Head of caudate nucleus (tissue), 42 donors: ENCODE measurements around the gene NACAD.

Experiments
- DNase-seq, 42 donors: peaks; one replicate each; pipeline versions ENCODE4 v3.0.0 to v3.0.0-alpha.2; 2020 to 2021; ENCODE audit warnings: mixed read lengths in 7 of 42
- intact Hi-C: fragments of 100-400 bp; cut with DNase I; formaldehyde crosslinking; loops from one replicate; pipeline ENCODE4 v1.15.0; 2022

Gene NACAD

DNA sequence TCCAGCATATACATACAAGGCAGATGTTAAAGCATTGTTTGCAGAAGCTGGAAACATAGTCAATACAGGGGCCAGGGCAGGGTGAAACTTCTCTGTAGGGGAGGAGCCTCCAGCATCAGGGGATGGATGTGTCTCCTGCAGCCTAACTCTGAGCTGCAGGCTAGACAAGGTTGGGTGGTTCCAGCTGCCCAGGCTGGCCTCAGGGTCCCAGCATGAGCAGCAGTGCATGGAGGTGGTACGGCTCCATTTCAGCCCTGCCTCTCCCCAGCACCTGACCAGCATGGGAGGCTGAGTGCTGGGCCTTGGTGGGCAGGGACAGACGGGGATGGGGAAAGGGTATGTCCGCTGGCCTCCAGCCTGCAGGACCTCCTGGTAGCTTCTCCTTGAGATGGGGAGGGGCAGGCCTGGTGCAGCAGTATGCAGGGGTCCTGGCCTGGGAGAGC is 30.1 kb upstream of the NACAD start:
- intact Hi-C loops = loop anchor here (10.0 kb wide), 1 partner anchor 514 kb away; the partner anchor contains the start of gene OGDH
- DNase-seq = peak in 1 of 42 donors; percentile 14

DNA sequence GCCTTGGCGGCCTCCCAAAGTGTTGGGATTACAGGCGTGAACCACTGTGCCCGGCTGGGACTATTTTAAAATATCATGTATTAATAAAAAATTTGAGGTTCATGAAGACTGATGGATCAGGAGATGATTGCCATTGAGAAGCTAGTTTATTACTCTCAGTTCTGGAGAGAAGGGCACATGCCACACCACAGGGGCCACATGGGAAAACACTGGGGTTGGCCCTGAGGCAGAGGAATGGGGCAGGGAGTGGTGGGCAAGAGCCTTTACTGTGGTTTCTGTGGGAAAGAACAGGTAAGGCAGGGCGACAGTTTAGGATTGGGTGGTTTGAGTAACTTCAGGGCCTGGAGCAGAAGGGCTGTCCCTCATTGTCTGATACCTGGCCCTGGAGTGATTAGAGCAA is 29.5 kb upstream of the NACAD start:
- peak in 1 of 42 donors; percentile 14 for DNase-seq
- intact Hi-C loops = loop anchor here (10.0 kb wide), 1 partner anchor 513 kb away; the partner anchor contains the start of gene OGDH

DNA sequence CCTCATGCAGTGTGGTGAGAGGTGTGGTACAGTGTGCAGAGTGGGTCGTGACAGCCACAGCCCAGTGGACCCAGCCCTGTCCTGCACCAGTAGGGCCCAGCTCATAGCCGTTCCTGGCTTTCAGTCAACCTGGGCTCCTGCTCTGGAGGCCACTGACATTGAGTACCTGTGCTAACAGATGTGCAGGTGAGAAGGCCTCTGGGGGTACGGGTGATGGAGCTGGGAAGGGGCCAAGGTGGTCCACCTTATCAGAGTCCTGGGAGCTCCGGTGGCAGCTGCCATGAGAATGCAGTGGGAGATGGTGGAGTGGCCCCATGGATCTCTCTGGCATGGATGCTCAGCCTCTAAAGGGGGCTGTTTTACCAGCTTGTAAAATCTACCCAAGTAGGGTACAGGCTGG is 28.8 kb upstream of the NACAD start:
- intact Hi-C loops = loop anchor here (10.0 kb wide), 1 partner anchor 513 kb away; the partner anchor contains the start of gene OGDH

DNA sequence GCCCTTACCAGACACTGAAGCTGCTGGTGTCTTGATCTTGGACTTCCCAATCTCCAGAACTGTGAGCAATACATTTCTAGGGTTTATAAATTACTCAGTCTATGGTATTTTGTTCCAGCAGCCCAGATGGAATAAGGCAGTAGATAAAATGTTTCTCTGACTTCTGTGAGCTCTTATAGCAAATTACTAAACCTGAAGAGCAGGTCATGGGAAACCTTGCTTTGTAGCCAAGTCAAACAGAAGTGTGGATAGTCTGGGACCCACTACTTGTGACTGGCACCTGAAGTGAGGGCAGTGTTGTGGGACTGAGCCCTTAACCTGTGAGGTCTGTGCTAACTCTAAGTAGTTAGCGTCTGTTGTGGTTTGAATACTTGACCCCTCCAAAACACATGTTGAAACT is 27.3 kb upstream of the NACAD start:
- intact Hi-C loops = loop anchor here (10.0 kb wide), 1 partner anchor 511 kb away; the partner anchor contains the start of gene OGDH
- no peak for DNase-seq

More for the DNA sequence above, 28.8 kb upstream of the NACAD start:
- DNase-seq = peak in 1 of 42 donors; percentile 11

DNA sequence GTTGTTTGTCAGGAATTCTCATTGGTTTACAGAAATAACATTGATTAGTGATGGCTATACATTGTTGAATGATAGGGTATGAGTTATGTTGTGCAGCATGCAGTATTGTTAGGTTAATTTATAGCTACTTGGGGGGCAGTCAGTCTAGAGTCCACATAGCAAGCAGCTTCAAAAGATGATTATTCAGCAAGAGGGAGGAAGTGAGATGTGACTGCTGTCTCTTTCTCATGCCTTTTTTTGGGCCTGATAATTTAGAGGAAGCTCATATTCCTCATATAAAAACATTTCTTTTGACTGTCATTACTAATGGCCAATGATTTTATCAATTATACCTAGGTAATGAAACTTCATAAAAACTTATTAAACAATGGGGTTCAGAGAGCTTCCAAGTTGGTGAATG is 26.2 kb upstream of the NACAD start:
- intact Hi-C loops = loop anchor here (5.0 to 10.0 kb wide), 2 partner anchors 113 to 510 kb away; partner anchors contain the start of genes CCM2 and OGDH
- no peak for DNase-seq

DNA sequence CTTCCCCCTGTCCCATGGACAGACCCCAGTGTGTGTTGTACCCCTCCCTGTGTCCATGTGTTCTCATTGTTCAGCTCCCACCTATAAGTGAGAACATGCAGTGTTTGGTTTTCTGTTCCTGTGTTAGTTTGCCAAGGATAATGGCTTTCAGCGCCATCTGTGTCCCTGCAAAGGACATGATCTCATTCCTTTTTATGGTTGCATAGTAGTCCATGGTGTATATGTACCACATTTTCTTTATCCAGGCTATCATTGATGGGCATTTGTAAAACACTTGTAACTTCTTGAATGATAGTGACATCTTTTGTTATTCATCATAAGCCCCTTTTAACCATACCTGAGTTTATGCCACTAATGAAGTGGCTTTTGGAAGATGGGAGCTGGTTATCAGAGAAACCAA is 25.5 kb upstream of the NACAD start:
- DNase-seq = peak in 1 of 42 donors; percentile 2
- intact Hi-C loops = loop anchor here (5.0 to 10.0 kb wide), 2 partner anchors 112 to 509 kb away; partner anchors contain the start of genes CCM2 and OGDH

DNA sequence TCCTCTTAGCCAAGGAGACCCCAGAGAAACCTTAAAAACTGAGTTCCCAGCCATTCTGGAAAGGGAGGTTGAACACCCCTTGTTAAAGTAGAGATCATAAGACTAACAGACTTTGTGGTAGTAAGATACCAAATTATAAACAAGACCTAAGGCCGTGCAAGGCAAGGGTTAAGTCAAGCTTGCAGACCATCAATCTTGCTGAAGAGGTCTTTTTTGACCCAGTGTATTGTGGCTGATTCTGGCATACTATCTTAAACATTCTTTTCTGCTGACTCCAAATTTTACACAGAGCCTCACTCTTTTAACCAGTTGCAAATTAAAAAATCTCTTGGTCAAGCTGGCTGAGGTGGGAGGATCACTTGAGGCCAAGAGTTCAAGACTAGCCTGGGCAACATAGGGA is 23.9 kb upstream of the NACAD start:
- peak in 1 of 42 donors; percentile 6 for DNase-seq
- intact Hi-C loops = loop anchor here (5.0 to 10.0 kb wide), 2 partner anchors 110 to 508 kb away; partner anchors contain the start of genes CCM2 and OGDH

DNA sequence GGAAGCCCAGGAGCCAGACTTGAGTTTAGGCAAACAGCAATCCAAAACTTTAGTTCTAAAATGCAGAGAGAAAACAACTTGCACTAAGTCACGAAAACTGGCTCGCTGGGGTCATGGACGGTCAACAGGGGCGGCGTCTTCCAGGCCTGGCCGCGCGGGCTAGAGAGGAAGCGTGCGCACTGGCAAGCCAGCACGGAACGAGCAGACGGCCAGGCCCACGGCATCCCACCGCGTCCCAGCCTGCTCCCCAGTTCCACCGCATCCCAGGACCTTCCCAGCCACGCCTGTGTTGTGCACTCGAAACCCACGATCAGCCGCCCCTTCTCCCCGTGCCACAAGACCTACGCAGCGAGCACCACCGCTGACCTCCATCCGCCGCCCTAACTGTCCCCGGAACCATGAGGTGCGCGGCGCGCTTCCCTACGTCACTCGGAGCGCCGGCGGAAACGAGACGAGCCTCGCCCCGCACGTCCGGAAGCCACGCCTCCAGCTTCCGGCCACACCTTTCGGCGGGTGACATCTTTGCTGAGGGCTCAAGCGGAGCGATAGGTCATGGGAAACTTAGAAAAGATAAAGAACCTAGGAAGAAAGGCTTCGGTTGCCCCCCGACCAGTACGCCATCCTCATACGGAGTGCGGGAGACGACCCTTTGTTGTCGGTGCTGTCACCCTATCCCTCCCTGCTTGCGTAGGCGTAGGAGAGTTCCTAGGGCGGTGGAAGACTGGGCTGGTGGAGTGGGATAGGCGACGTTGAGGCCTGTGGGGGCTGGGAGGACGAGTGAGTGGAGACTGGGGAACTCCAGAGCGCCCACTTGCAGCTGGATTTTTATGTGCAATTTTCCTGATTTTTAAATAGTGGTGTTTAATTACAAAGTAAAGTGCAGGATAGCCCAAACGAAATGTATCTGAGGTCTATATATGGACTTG is 22.8 kb upstream of the NACAD start, which contains the start of gene TBRG4:
TBRG4 (minus strand) TSS at position 400 of the 926 bp plus-strand sequence. CDS start 2,460 bp downstream, outside the sequence.
- intact Hi-C loops = loop anchor here (5.0 to 10.0 kb wide), 2 partner anchors 109 to 507 kb away; partner anchors contain the start of genes CCM2 and OGDH
- peak; percentile 82 to 98 (median 95) for DNase-seq

DNA sequence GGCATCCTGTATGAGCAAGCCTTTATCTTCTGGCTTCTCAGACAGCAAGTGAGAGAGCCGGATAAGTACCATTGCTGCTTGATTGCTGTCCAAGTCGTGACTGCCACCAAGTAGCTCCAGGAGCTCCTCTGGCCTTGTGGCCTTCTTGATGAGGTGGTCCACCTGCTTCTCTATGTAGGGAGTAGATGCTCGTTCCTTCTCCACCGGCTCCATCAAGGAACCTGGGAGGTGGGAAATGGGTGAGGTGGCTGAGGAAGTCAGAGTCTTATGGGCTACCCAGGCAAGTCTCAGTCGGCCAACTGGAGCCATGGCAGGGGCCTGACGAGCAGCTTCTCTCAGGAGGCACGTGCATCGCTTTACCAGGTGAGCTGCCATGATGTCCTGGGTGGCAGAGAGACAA is 20.1 kb upstream of the NACAD start:
- intact Hi-C loops = no loop called here
- peak in 1 of 42 donors; percentile 11 for DNase-seq

DNA sequence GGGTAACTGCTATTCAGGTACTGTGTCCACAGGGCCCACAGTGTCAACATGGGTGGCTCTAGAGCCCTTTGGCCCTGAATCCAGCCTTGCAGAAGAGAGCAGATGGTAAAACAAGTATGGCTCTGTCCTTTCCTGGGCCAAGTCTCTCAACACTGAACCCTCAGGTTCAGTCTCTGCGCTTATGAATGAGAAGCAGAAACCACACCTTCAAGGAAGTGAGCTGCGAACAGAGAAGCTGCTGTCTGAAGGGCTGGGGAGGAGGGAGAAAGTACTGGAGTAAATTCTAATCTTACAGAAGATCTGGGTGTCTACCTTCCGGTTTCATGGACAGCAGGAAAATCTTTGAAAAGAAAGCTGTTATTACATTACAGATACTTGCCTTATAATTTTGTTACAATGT is 18.6 kb upstream of the NACAD start:
- peak in 1 of 42 donors; percentile 13 for DNase-seq
- intact Hi-C loops = no loop called here

DNA sequence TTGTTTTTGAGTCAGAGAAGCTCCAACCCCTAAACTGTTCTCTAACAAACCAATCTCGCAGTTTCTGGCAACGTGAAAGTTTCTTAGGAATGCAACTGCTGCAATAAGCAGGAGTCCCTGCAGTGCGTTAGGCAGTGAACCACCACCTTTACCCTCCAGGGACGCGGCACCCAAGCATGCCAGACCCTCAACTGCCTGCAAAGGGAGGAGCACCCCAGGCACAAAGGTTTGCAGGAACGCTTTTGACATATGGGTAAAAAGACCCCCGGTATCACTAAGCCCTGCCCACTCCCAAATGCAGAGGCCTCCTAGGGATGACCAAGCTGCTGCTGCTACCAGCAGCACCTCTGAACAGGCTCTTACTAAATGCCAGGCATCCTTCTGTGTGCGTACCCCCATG is 18.1 kb upstream of the NACAD start:
- intact Hi-C loops = no loop called here

DNA sequence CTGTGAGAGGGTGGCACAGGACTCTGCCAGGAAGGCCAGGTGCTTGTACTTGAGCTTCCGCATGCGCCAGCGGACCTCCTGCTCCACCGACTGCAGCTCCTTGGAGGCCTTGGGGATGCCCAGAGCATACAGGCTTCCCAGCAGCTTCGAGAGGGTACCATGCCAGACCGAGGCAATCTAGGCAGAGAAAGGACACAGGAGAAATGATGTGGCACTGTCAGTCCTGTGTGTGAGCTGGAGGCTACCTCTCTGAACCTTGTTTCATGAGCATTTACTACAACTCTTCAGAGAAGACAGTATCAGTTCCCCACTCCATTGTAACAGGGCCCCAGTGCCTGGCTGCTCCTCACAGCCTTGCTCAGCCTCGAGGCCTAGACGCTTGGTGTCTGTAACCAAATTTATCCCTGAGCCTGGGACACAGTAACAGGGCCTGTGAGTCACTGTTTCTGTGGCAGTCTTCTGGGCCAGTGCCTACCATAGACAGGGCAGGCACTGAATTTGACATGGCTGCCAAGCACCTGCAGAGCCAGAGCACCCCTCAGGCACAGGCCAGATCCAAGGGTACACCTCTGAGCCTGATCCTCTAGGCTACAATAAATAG is 16.9 kb upstream of the NACAD start:
- intact Hi-C loops = no loop called here
- DNase-seq = peak in 1 of 42 donors; percentile 15

More for the DNA sequence above, 18.1 kb upstream of the NACAD start:
- DNase-seq = peak in 1 of 42 donors; percentile 9

DNA sequence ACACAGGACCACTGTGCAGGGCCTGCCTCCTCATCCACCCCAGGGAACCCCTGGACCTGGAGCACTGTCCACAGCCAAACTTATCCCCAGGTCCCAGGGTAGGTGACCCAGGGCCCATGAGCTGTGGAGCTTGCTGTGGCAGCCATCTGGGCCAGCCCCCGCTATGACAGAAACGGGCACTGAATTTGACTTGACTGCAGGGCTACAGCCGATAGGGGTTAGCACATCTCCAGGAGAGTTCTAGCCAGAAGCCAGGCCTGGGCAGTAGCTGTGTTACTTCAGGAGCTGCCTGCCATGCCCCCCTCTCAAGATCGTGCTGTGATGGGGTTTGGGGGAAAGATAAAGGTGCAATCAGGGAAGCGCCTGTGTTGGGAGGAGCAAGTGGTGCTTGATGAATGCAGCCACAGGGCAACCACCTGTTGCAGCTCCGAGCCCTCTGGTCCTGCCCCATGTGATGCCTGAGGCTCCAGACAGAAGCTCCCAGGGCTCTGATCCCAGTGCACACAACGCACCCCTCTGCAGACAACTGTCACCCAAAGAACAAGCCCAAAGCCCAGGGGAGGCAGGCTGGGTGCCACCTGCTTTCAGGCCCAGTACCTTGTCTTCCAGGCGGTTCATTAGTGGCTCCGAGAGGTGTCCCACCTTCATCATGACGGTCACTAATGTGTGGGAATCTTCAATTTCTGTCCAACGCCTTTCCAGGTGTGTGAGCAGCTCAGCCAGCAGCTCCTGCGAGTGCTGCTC is 16.2 kb upstream of the NACAD start:
- intact Hi-C loops = no loop called here
- peak in 2 of 42 donors; percentile 10 to 18 for DNase-seq

DNA sequence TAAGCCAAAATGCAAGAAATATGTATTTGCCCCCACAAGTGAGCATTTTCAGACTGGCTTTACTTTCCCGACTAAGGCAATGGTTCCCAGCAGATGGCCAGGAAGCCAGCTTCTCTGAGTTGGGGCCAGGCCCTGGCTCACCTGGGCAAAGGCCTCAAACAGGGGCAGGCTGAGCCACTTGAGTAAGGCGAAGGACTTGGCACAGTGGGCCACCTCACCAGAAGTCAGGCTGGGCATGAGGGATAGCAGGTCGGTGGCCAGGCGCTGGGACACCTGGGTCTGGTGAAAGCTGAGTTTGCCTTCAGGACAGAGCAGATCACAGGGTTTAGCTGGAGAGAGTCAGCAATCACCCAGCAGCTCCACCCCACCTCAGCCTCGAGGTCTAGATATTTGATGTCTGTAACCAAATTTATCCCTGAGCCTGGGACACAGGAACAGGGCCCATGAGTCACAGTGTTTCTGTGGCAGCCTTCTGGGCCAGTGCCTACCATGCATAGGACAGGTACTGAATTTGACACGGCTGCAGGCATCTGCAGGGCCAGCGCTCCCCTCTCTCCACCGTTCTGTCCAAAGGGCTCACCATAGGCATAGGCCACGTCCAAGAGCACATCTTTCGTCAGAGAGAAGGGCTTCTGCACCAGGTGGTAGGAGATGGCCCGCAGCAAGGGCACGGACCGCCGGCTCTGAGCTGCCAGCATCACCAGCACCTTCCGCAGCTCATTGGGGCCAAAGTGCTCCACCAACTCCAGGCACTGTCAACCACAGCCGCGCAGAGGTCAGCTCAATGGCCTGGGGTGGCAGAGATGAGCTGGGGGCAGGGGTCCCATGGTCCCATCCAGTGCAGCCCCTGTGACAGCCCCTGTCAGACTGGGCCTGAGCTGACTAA is 15.4 kb upstream of the NACAD start:
- intact Hi-C loops = no loop called here
- peak in 2 of 42 donors; percentile 2 to 13 for DNase-seq

DNA sequence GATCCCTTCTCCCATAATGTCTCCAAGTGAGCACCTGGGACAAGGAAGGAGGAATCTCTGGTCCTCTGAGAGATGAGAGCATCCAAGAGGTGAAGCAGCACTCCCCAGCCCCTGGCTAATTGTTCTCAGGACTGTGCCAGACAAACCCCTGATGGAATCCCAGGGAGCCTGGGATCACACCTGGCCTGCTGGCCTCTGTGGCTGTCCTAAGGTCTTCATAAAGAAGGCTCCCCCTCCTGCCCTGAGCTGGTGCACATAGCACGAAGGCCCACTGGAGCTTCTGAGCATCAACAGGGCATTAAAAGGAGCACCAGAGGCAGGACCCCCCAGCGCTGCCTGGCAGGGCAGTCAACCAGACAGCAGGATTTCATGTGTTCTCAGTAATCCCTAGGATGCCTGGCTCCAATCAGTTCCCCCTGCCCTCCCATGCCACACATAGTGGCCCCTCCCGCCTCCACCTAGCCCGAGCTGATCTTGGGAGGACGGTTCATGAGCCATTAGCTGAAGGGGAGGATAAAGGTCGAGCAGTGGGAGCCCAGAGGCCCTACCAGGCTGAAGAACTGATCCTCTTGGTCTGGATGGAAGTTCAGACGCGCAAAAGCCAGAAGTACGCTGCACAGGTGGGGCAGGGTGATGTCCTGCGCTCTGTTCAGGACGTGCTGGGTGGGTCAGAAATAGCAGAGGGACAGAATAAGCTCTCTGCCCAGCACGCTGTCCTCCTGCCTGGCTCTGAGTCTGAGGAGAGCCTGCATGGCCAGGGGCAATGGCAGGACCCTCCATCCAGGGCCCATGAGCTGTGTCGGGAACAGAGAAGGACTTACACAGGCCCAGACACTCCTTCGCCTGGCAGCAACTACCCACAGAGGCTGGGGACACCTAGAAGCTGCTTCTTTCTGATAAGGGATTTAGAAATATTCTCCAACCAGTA is 14.3 kb upstream of the NACAD start:
- intact Hi-C loops = no loop called here
- peak in 1 of 42 donors; percentile 16 for DNase-seq

DNA sequence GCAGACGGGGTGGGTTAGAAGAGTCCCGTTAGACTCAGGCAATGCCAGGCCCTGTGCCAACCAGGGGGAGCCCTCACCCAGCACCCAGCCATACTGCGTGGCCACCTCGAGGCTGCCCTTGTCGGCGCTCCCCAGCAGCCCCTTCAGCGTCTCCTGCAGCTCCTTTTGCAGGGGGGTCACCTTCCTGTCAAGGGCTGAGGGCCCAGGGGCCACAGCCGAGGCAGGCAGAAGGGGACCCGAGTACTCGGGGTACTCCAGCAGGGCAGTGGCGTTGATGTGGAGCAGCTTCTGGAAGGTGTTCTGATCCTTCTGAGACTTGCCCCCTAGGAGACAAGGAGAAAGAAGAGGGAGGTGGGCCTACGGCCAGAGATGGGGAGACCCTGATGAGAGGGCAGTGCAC is 13.0 kb upstream of the NACAD start:
- intact Hi-C loops = no loop called here
- DNase-seq = peak in 1 of 42 donors; percentile 7
